HL-60 (cell line): Measurements from ENCODE around the gene GPR31.

Experiments
- DNase-seq, 2 experiments: peaks; one replicate each; pipeline ENCODE4 v3.0.0-alpha.2; 2010 to 2020; ENCODE audit warnings: low read depth in 1 of 2, low spot score in 1 of 2
- H3K27ac ChIP-seq: fragments of 250-450 bp; sonication (Bioruptor Pico); replicated peaks from 2 replicates; pipeline ENCODE4 v1.5.1; 2020; ENCODE audit warnings: mild to moderate bottlenecking, moderate library complexity
- H3K27me3 ChIP-seq: fragments of 250-450 bp; sonication (Bioruptor Pico); 2 replicates; pipeline ENCODE4 v1.5.1; 2021; ENCODE audit warnings: mild to moderate bottlenecking, moderate library complexity; ENCODE audit not compliant: insufficient read depth, poor library complexity, severe bottlenecking
- H3K4me3 ChIP-seq: replicated peaks from 2 replicates; pipeline ENCODE4 v1.5.1; 2011; ENCODE audit warnings: mild to moderate bottlenecking, control low read depth, low read length; ENCODE audit not compliant: insufficient read depth
- GABPA ChIP-seq: IDR thresholded peaks from 2 replicates; pipeline ENCODE4 v1.6.1; 2012; ENCODE audit warnings: low read depth
- POLR2AphosphoS5 ChIP-seq: IDR thresholded peaks from 2 replicates; pipeline ENCODE4 v1.6.1; 2012; ENCODE audit warnings: low read depth
- SPI1 ChIP-seq: IDR thresholded peaks from 2 replicates; pipeline ENCODE4 v1.6.1; 2012; ENCODE audit warnings: low read depth, mild to moderate bottlenecking, borderline replicate concordance
- TF ChIP-seq, protein P1 (sequence below): IDR thresholded peaks from 2 replicates; pipeline ENCODE4 v1.6.1; 2012; ENCODE audit warnings: low read depth; ENCODE audit not compliant: insufficient replicate concordance
- TF ChIP-seq, protein P2 (sequence below): IDR thresholded peaks from one replicate; pipeline ENCODE4 v1.5.1; 2011; ENCODE audit warnings: low read length, control low read depth, inconsistent platforms; ENCODE audit not compliant: insufficient read depth

The GPR31 gene

DNA sequence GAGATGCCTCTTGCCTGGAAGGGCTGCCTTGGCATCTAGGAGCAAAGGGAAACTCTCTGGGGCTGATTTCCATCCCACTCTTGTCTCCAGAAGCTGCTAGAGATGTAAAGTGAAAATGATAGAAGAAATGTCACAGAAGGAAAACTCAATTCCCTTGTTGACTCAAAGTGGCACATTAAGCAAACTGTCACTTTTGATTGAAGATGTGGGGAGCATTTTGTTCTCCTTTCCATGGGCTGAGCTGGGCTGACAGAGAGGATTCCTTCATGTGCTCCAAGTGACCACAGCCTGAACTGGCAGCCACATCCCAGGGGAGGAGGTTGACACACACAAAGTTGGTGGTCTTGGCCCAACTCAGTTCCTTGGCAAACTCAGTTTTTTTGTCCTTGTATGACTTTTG, 9.8 kb downstream of the GPR31 start:
- Histone ChIP-seq H3K4me3 (no peak overlapping the region), H3K27ac (no peak overlapping the region), H3K27me3 (no peaks in the 10 kb centered on the region)
- no peak for DNase-seq
- TF ChIP-seq, protein P1, sequence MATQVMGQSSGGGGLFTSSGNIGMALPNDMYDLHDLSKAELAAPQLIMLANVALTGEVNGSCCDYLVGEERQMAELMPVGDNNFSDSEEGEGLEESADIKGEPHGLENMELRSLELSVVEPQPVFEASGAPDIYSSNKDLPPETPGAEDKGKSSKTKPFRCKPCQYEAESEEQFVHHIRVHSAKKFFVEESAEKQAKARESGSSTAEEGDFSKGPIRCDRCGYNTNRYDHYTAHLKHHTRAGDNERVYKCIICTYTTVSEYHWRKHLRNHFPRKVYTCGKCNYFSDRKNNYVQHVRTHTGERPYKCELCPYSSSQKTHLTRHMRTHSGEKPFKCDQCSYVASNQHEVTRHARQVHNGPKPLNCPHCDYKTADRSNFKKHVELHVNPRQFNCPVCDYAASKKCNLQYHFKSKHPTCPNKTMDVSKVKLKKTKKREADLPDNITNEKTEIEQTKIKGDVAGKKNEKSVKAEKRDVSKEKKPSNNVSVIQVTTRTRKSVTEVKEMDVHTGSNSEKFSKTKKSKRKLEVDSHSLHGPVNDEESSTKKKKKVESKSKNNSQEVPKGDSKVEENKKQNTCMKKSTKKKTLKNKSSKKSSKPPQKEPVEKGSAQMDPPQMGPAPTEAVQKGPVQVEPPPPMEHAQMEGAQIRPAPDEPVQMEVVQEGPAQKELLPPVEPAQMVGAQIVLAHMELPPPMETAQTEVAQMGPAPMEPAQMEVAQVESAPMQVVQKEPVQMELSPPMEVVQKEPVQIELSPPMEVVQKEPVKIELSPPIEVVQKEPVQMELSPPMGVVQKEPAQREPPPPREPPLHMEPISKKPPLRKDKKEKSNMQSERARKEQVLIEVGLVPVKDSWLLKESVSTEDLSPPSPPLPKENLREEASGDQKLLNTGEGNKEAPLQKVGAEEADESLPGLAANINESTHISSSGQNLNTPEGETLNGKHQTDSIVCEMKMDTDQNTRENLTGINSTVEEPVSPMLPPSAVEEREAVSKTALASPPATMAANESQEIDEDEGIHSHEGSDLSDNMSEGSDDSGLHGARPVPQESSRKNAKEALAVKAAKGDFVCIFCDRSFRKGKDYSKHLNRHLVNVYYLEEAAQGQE = no peak
- no peak for TF ChIP-seq SPI1
- no peak for TF ChIP-seq POLR2AphosphoS5
- TF ChIP-seq, protein P2, sequence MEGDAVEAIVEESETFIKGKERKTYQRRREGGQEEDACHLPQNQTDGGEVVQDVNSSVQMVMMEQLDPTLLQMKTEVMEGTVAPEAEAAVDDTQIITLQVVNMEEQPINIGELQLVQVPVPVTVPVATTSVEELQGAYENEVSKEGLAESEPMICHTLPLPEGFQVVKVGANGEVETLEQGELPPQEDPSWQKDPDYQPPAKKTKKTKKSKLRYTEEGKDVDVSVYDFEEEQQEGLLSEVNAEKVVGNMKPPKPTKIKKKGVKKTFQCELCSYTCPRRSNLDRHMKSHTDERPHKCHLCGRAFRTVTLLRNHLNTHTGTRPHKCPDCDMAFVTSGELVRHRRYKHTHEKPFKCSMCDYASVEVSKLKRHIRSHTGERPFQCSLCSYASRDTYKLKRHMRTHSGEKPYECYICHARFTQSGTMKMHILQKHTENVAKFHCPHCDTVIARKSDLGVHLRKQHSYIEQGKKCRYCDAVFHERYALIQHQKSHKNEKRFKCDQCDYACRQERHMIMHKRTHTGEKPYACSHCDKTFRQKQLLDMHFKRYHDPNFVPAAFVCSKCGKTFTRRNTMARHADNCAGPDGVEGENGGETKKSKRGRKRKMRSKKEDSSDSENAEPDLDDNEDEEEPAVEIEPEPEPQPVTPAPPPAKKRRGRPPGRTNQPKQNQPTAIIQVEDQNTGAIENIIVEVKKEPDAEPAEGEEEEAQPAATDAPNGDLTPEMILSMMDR = no peak
- no peak for TF ChIP-seq GABPA

DNA sequence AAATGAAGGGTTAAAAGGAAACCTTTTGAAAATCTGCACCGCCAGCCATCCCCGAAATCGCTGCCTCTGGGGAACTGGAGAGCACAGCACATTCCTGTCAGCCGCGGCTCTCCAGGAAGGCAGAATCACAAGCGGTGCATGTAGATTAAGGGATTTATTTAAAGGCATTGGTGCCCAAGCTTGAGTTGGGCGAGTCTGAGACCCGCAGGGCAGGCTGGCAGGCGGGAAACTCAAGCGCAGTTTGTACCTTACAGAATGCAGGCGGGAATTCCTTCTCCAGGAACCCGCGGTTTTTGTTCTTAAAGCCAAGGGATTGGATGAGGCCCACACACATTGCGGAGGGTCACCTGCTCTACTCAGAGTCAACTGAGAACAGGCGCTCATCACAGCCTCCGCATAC, 10.8 kb downstream of the GPR31 start:
- no peak overlapping the region for H3K27ac ChIP-seq
- H3K4me3 ChIP-seq = no peak overlapping the region
- TF ChIP-seq, protein P1 = no peak
- no peak for TF ChIP-seq SPI1
- TF ChIP-seq POLR2AphosphoS5 = no peak
- TF ChIP-seq, protein P2 = no peak
- TF ChIP-seq GABPA = no peak
- H3K27me3 ChIP-seq = no peaks in the 10 kb centered on the region
- DNase-seq = no peak

DNA sequence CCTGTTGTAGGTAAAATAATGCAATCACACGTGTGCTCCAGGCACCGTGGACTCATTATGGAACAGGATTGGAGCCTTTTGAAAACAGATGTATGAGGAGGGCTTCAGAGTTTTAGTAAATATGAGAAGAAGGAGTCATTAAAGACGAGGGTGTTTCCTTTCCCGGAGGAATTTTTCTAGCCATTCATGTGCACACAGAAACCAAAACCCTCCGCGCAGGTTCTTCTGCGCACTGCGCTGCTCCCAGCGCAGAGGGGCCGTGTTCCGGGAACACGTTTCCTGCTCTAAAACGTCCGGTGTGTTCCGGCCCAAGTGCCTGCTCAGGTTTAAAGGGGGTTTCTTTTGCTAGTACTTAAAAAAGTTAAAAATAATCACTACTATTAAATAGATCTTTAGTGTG, 11.6 kb downstream of the GPR31 start:
- Histone ChIP-seq H3K27me3 (no peaks in the 10 kb centered on the region), H3K4me3 (no peak overlapping the region), H3K27ac (no peak overlapping the region)
- DNase-seq = no peak
- TF ChIP-seq, protein P1 = no peak
- no peak for TF ChIP-seq GABPA
- no peak for TF ChIP-seq SPI1
- no peak for TF ChIP-seq POLR2AphosphoS5
- TF ChIP-seq, protein P2 = no peak
